NOMO-1 (cell line): ENCODE measurements around the gene NCAPG2.
"Not testable (repeated sequence)": the region's sequence is repeated elsewhere in the genome, so short reads cannot be mapped to it uniquely, and the experiment has no call there.

Source experiments
- DNase-seq, 2 experiments: peaks; one replicate each; lab custom pipeline; 2025; ENCODE audit not compliant: unreplicated experiment in 2 of 2; lab: John Stamatoyannopoulos, UW

Gene NCAPG2

DNA sequence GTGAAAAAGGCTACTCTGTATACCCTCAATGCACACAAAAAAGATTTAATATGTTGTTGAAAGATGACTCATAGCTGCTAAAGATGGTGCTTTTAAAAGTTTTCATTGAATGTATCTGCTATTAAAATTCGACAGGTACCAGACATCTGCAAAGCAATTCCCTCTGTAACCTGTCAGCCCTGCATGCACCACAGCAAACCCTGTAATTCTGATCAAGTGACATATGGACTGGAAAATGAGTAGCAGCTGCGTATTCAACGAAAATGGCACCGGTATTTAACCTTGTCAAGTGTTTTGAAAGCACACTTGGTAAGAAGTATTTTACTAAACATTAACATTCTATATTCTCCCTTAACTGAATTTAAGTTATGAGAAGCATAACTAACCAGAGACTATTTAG lies 58.8 kb downstream of the NCAPG2 start:
- no peak for DNase-seq

DNA sequence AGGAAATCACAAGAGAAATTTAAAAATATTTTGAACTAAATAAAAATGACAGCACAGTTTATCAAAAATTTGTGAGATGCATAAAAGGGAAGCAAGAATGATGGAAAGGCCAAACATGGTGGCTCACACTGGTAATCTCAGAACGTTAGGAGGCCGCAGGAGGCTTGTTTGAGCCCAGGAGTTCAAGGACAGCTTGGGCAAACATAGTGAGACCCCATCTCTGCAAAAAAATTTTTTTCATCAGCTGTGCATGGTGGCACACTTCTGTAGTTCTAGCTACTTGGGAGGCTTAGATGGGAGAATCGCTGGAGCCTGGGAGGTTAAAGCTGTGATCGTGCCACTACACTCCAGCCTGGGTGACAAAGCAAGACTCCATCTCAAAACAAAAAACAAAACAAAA lies 62.5 kb downstream of the NCAPG2 start:
- DNase-seq = no peak

DNA sequence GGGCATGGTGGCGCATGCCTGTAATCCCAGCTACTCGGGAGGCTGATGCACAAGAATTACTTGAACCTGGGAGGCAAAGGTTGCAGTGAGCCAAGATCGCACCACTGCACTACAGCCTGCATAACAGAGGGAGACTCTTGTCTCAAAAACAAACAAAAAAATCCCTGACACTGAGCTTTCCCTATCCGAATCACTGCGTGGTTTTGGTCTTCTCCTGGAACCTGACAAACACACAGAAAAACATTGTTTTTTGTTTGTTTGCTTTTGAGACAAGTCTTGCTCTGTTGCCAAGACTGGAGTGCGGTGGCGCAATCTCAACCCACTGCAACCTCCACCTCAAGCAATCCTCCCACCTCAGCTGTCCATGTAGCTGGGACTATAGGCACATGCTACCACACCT lies 66.6 kb downstream of the NCAPG2 start:
- no peak for DNase-seq

DNA sequence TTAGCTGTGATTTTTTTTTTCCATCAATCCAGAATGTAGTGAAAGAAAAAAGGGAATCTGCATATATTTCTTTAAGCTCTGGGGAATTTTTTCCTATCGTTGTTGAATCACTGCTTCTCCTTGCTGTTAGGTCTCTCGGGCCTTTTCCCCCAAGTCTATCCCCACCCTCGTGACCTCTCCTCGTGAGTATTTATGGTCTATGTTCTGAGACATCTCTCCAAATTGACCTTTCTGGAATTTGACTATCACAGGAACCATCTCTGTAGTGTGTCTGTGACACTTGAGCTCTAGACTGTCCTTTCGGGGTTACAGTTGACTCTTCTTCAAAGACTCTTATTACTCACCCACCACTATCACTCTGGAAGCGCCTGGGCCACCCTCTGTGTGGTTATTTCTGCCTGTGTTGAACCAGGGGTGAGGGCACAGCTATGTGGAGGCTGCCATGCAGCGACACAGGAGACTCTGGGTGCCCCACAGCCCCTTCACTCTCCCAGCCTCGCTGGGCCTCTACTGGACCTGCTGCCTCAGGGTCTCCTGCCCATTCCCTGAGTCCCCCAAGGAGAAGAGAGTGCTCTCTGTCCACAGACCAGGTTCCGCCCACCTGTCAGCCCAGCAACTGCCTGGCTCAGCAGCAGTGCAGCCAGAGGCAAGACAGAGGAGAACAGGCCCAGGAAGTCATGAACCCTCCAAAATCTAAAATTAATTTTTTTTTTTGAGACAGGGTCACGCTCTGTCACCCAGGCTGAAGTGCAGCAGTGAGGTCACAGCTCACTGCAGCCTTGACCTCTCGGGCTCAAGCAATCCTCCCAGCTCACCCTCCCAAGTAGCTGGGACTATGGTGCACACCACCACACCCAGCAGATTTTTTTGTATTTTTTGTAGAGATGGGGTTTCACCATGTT lies 71.3 kb downstream of the NCAPG2 start:
- DNase-seq = no peak

DNA sequence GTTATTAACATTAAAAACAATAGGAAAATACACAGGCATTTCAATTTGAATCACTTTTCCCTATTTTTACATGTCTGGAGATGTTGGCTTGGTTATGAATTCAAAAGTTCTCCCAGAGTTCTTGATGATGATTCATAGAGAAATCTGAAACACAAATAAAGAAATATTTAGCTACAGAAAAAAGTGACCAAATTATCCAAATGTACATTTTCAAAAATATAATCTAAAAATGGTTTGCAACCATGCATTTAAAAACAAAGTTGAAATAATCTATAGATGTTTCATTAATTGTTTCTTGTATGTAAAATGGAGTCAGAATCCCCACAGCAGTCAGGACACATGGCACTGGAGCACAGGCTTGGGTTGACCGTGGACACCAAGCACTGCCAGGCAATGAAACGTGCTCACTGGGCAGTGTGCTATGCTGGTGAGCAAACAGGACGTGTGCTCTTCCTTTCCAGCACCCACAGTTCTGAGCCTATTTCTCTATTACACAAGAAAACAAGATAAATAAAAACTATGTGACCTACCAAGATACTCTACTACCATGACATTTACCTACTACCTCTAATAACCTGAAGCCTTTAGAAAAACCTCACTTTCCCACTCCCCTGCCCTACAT lies 72.9 kb downstream of the NCAPG2 start:
- DNase-seq = no peak

DNA sequence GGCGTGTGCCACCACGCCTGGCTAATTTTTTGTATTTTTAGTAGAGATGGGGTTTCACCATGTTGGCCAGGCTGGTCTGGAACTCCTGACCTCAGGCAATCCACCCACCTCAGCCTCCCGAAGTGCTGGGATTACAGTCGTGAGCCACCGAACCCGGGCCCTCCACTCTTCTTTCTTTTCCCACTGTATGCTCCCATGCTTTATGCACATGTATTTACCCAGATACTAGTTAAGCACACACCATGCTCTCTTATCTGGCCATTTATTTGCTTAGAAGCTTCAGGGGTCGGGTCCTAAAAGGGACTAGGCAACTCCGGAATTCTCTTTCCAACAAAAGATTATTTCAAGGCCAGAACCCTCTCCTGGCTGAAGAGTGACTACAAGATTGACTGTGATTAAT lies 78.3 kb downstream of the NCAPG2 start:
- DNase-seq = not testable (repeated sequence)

DNA sequence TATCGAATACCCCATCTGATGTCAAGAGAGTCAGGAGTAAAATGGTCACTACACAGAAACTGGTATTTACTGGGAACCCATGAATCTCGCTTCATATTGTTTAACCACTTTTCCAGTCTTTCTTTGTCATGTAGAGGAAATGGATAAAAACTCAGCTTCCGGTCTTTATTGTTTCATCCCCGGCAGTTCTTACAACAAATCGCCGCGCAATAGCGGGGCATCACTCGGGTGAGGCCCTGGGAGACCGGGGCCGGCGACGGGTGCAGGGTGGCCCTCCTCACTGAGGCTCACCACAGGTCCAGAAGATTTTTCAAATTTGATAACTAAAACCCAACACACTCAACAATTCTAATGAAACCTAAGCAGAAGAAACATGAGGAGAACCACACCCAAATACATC lies 81.4 kb downstream of the NCAPG2 start:
- no peak for DNase-seq

DNA sequence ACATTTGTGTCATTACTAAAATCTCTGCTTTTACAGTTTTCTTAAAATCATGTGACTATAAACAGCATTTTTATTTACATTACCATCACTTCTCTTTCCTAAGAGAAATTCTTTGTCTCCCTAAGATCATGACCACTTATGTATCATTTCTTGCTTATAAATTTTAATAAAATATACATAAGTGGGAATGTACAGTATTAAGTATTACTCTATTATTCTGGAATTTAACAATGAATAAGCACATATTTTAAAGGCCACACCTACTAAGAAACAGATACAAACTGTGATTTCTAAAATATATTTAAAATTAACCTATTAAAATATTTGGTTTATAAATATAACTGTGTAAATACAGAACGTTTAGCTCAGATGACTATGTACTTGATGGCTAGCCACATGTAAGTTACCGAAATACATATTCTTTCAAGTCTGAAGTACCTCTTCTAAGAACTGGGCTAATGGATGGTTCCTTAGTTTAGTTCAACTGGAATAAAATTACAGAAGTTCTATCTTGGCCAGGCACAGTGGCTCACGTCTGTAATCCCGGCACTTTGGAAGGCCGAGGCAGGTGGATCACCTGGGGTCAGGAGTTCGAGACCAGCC lies 83.7 kb downstream of the NCAPG2 start:
- no peak for DNase-seq

DNA sequence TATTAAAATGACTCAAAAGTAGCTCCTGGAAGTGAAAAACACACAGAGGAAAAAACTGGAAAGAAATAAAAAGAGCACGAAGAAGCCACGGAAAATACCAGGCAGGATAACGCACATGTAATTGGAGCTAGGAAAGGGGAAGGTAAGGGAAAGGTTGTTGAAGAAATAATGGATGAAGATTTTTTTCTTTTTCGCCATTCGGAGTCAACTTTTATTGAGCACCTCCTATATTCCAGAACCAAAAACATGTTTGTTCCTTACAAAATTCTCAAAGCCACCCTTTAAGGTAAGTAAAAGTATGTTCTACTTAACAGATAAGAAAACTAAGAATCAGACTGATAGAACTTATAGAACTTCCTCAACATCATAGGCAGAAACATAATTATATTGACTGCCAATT lies 84.2 kb downstream of the NCAPG2 start:
- no peak for DNase-seq

DNA sequence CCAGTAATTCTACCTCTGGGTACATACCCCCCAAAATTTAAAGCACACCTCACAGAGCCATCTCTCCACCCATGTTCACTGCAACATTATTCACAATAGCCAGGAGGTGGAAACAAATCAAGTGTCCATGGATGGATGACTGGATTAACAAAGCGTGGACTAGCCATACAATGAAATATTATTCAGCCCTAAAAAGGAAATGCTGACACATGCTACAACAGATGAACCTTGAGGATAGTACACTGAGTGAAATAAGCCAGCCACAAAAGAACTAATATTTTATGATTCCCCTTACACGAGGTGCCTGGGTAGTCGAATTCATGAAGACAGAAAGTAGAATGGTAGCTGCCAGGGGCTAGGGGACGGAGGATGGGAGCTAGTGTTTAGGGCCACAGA lies 85.9 kb downstream of the NCAPG2 start:
- no peak for DNase-seq

DNA sequence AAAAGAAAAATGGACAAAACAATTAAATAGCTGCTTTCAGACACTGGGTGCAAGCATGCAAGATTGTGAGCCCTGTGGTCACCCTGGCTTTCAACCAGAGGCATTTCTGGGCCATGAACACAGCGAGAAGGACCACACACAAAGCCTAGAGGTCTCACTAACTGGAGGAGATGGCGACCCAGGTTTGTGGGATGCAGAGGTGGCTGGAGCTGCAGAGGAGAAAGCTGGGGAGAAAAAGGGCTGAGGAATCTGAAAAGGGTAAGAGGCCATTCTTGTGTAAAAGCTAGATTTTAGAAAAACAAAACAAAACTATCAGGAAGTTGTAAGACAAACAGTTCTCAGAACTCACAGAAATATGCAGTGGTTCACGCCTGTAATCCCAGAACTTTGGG lies 86.9 kb downstream of the NCAPG2 start:
- DNase-seq = no peak

DNA sequence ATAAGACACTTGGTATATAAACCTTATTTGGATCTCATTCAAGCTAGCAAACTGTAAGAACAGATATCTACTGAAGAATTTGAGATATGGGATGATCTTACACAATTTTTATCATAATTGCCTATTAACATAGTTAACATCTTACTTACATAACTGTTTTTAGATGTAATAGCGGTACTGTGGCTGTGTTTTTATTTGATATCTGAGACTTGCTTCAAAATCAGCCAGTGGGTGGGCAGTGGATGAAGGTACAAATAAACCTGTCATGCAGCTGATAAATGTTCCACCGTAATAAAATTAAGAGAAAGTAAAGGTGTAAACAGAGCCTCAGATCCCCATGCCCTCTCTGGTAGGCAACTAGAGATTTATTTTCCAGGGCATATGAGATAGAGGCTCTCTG lies 88.6 kb downstream of the NCAPG2 start:
- no peak for DNase-seq

DNA sequence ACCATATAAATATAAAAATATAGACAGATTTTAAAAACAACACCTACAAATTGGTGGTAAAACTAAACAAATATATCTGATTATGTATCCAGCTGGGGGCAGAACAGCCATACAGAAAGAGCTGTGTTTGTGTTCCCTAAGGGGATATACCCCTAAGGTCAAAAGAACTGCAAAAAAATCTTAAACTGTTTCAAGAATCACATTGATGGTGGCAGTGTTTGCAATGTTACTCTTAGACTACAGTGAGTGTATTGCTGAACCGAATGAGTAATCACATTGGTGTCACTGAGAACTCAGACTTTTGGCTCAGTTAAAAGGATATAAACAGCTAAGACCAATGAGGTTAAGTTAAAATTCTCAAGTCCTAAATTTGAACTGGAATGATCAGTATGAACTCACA lies 89.9 kb downstream of the NCAPG2 start:
- no peak for DNase-seq

DNA sequence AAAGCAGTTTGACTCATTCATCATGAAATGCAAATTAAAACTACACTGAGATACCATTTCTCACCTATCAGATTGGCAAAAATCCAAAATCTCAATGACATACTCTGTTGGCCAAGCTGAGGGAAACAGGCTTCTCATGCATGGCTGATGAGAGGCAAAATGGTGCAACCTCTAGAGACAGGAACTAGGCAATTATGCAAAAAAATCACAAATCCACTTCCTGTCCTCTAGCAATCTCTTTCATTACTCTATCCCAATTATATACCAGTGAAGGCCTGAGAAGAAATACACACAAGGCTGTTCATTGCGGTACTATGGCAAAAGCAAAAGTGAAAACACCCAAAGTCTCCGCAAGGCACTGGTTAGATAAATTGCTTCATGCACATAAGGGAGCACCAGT lies 91.1 kb downstream of the NCAPG2 start:
- no peak for DNase-seq

DNA sequence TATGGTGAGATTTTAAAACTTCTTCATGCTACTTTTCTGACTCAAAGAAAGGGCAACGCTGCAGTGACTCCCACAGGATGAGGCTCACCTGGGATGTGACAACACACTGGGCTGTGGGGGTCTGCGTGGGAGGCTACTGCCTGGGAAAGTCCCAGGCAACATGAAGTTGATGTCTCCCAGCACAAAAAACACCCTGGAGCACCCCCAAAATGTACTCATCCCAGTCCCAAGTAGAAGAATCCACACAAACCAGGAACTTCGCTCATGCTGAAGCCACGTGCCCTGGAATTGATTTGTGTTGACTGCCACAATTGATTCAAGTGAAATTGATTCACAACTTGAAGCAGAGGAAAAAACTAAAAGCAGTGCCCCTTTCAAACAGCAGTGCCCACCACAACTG lies 92.1 kb downstream of the NCAPG2 start:
- no peak for DNase-seq

DNA sequence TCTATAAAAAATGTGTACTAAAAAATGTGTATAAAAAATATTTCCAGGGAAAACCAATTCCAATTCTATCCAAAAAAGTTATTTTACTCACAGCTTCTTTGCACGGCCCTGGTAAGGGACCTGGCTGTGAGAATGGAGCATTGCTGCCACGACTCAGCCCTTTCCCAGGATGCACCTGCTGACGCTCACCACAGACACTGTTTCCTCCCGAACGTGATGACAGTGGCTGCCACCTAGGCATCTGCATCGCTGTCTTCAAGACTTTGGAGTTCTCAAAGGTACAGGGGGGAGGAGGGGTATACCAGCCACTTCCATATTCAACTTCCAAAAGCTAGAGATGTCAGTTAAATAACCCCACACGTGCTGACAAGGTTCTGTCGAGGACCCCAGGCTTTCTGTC lies 93.1 kb downstream of the NCAPG2 start:
- no peak for DNase-seq

DNA sequence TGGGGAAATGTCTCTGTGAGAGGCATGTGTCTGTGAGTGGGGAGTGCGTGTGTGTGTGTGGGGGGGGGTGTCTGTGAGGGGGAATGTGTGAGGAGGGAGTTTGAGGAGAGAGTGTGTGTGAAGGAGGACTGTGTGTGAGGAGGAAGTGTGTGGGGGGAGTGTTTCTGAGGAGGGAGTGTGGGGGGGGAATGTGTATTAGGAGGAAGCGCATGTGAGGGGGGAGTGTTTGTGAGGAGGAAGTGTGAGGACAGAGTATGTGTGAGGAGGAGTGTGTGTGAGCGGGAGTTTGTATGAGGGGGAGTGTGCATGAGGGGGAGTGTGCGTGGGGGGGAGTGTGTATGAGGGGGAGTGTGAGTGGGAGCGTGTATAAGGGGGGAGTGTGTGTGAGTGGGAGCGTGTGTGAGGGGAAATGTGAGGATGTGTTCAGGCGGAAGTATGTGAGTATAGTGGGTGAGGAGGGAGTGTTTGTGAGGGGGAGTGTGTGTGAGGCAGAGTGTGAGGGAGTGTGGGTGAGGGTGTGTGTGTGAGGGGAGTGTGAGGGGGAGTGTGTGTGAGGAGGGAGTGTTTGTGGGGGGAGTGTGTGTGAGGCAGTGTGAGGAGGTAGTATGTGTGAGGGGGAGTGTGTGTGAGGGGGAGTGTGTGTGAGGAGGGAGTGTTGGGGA lies 95.2 kb downstream of the NCAPG2 start:
- DNase-seq = no peak

DNA sequence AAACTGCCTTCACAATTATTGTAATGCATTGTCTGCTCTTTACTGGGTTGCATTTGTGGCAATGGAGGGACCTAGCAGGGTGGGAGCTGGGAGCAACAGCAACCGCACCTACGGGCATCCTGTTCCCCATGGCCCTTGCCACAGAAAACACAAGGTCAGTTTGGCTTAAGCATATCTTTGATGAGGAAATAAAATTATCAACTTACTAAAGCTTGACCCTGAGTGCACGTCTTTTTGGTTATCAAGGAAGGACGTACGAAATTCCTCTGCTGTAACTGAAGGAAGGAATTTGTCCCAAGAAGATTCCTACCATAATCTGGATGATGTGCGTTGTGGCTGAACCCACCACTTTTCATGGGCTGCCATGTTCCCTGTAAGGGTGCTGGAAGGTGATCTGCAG lies 97.0 kb downstream of the NCAPG2 start:
- no peak for DNase-seq

DNA sequence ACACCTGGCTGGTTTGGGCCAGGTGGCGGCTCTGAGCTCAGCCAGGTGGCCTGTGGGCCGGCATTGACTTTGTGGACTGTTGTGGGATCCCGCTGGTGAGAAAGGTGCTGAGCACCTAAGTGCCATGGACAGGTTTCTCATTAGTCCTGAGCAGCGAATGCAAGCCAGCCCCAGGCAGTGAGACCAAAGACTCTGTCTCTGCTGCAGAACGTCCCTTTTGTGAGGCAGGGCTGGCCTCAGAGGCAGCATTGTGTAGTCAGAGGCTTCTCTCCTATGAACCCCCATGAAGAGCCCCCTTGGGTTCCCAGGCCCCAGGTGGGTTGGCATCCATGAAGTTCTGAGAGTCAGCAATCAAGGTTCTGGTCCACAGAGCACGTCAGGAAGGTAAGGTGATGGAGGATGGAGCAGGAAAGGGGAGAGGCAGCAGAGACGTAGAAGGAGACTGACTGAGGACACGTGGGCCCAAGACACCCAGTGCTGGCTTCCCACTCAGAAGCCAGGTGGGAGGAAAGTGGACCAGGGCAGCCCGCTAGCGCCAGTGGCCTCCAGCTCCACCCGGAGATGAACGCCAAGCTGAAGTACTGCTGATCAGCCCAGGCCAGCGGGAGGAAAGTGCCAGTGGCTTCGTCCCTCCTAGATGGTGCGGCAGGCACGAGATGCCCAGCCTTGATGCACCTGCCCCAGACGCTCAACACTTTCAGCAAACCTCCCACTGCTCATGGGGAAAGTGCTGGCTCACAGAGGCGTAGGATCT lies 97.8 kb downstream of the NCAPG2 start:
- DNase-seq = no peak

DNA sequence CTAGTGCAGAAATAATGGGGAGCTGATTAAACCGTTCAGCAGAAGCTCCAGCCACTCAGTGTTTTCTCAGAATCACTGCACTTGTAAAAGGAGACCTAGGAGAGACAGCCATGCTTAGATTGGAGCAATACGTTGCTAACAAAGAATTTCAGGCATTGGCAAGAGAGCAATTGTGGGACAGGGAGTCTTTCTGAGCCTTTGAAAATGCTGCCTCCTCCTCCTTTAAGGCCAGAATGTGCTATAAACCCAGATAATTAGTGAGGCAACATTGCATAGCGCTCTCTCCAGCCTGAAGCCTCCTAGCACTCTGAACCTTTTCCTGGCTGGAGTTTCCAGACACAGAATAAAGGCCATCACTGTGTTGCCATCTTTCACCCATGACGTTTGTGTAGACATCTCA lies 98.5 kb downstream of the NCAPG2 start:
- DNase-seq = no peak
